SK-N-SH (cell line): Measurements from ENCODE around the gene SGMS2. TPM values are rescaled to one million over a fixed set of nuclear protein-coding genes. Genes with fewer than 3 reads are reported as not detected.

ENCODE experiments used
- CTCF ChIA-PET: fragments of 300-600, 350-600 bp; formaldehyde crosslinking; extraction: SDS; loops from one replicate; lab custom pipeline; 2021; lab: Yijun Ruan, JAX
- POLR2A ChIA-PET: fragments of 350-600 bp; sonication (Branson Sonifier 250); formaldehyde crosslinking; extraction: SDS; loops from one replicate; lab custom pipeline; 2020; ENCODE audit warnings: antibody characterized with exemption, inconsistent platforms; lab: Yijun Ruan, JAX
- DNase-seq: peaks from one replicate; pipeline ENCODE4 v3.0.0; 2012
- H2AFZ ChIP-seq: fragments of 200-600 bp; sonication (generic); 2 replicates; pipeline ENCODE4 v1.8.1; 2016; ENCODE audit warnings: antibody characterized with exemption, mild to moderate bottlenecking, low read depth
- H3F3A ChIP-seq: fragments of 200-600 bp; sonication (generic); replicated peaks from 2 replicates; pipeline ENCODE3; 2016; ENCODE audit warnings: antibody characterized with exemption, mild to moderate bottlenecking; ENCODE audit not compliant: insufficient read depth
- H3K27ac ChIP-seq, 2 experiments: fragments of 200-500 bp in 1 of 2; fragments of 200-600 bp in 1 of 2; sonication (Bioruptor generic) in 1 of 2; sonication (generic), shearing (Covaris generic) in 1 of 2; 2 replicates each; pipeline versions ENCODE4 v1.5.1 to v1.6.1; 2014 to 2016; ENCODE audit warnings: low read depth in 2 of 2, inconsistent platforms in 1 of 2, low read length in 1 of 2, mild to moderate bottlenecking in 1 of 2, mixed read lengths in 1 of 2
- H3K27me3 ChIP-seq: fragments of 200-600 bp; sonication (generic), shearing (Covaris generic); 2 replicates; pipeline ENCODE4 v1.6.1; 2016; ENCODE audit warnings: mixed run types; ENCODE audit not compliant: insufficient read depth
- H3K36me3 ChIP-seq, 2 experiments: fragments of 200-500 bp in 1 of 2; fragments of 200-600 bp in 1 of 2; sonication (Bioruptor generic) in 1 of 2; sonication (generic) in 1 of 2; replicated peaks in 1 of 2; 2 replicates each; pipeline versions ENCODE3 to v1.5.1; 2014 to 2016; ENCODE audit warnings: low read length in 1 of 2, mild to moderate bottlenecking in 1 of 2; ENCODE audit not compliant: insufficient read depth in 2 of 2, control insufficient read depth in 1 of 2
- H3K4me1 ChIP-seq, 2 experiments: fragments of 200-500 bp in 1 of 2; fragments of 200-600 bp in 1 of 2; sonication (Bioruptor generic) in 1 of 2; sonication (generic), shearing (Covaris generic) in 1 of 2; 2 replicates each; pipeline versions ENCODE4 v1.5.1 to v1.6.1; 2014 to 2016; ENCODE audit warnings: low read depth in 1 of 2, low read length in 1 of 2, mixed run types in 1 of 2; ENCODE audit not compliant: insufficient read depth in 2 of 2, control insufficient read depth in 1 of 2
- H3K4me2 ChIP-seq: fragments of 200-600 bp; sonication (generic), shearing (Covaris generic); 2 replicates; pipeline ENCODE4 v1.6.1; 2017; ENCODE audit warnings: mixed run types
- H3K4me3 ChIP-seq, 2 experiments: fragments of 200-500 bp in 1 of 2; fragments of 200-600 bp in 1 of 2; sonication (Bioruptor generic) in 1 of 2; sonication (generic), shearing (Covaris generic) in 1 of 2; 2 replicates each; pipeline versions ENCODE4 v1.5.1 to v1.8.1; 2014 to 2016; ENCODE audit warnings: low read depth in 2 of 2, inconsistent platforms in 1 of 2, low read length in 1 of 2, mild to moderate bottlenecking in 1 of 2, mixed read lengths in 1 of 2, moderate library complexity in 1 of 2
- H3K79me2 ChIP-seq: fragments of 200-600 bp; sonication (generic); 2 replicates; pipeline ENCODE4 v1.8.1; 2017; ENCODE audit warnings: mild to moderate bottlenecking; ENCODE audit not compliant: insufficient read depth
- H3K9ac ChIP-seq: fragments of 200-600 bp; sonication (generic); 2 replicates; pipeline ENCODE4 v1.6.1; 2017; ENCODE audit warnings: mixed run types
- H3K9me2 ChIP-seq: fragments of 200-600 bp; sonication (generic); 2 replicates; pipeline ENCODE4 v1.6.1; 2017; ENCODE audit warnings: mixed run types
- H3K9me3 ChIP-seq: fragments of 200-600 bp; sonication (generic); 2 replicates; pipeline ENCODE4 v1.6.1; 2017; ENCODE audit warnings: mixed run types, mild to moderate bottlenecking, moderate library complexity
- H4K20me1 ChIP-seq: fragments of 200-600 bp; sonication (generic); 2 replicates; pipeline ENCODE4 v1.6.1; 2017; ENCODE audit warnings: mild to moderate bottlenecking, mixed run types; ENCODE audit not compliant: insufficient read depth
- ELF1 ChIP-seq: IDR thresholded peaks from 2 replicates; pipeline ENCODE4 v1.4.0; 2012
- EP300 ChIP-seq, 2 experiments: IDR thresholded peaks; 2 replicates each; pipeline versions ENCODE4 v1.4.0 to v1.6.1; 2012; ENCODE audit warnings: borderline replicate concordance in 1 of 2, low read depth in 1 of 2, low read length in 1 of 2
- FOSL2 ChIP-seq: IDR thresholded peaks from 2 replicates; pipeline ENCODE4 v1.4.0; 2012; ENCODE audit warnings: low read depth, mild to moderate bottlenecking, moderate library complexity, borderline replicate concordance
- FOXJ3 ChIP-seq: sonication (generic); formaldehyde crosslinking; IDR thresholded peaks from 2 replicates; pipeline ENCODE4 v1.5.1; 2020; ENCODE audit warnings: mild to moderate bottlenecking, missing genetic modification reagents
- GATA2 ChIP-seq: sonication (generic); formaldehyde crosslinking; IDR thresholded peaks from 2 replicates; pipeline ENCODE4 v1.5.0; 2020; ENCODE audit warnings: mild to moderate bottlenecking, missing genetic modification reagents
- IRF3 ChIP-seq: fragments of 150-350 bp; IDR thresholded peaks from 2 replicates; pipeline ENCODE4 v1.6.1; 2016; ENCODE audit warnings: mild to moderate bottlenecking, low read depth, low read length
- MEF2A ChIP-seq: IDR thresholded peaks from 2 replicates; pipeline ENCODE4 v1.4.0; 2012; ENCODE audit warnings: low read depth, borderline replicate concordance
- NFIC ChIP-seq: IDR thresholded peaks from 2 replicates; pipeline ENCODE4 v1.4.0; 2012; ENCODE audit warnings: borderline replicate concordance
- NRF1 ChIP-seq: IDR thresholded peaks from 2 replicates; pipeline ENCODE4 v1.6.1; 2012; ENCODE audit warnings: low read depth, mild to moderate bottlenecking, low read length
- RAD21 ChIP-seq: IDR thresholded peaks from 2 replicates; pipeline ENCODE4 v1.6.1; 2012; ENCODE audit warnings: mild to moderate bottlenecking, low read length
- RFX5 ChIP-seq: IDR thresholded peaks from 2 replicates; pipeline ENCODE4 v1.6.1; 2012; ENCODE audit warnings: mild to moderate bottlenecking, improper control_type of control experiment, low read length
- RXRA ChIP-seq: IDR thresholded peaks from 2 replicates; pipeline ENCODE4 v1.4.0; 2012; ENCODE audit warnings: low read depth, mild to moderate bottlenecking, borderline replicate concordance
- SIN3A ChIP-seq: IDR thresholded peaks from 2 replicates; pipeline ENCODE4 v1.6.1; 2012; ENCODE audit warnings: low read depth, mild to moderate bottlenecking, low read length, moderate library complexity, borderline replicate concordance
- TEAD4 ChIP-seq: IDR thresholded peaks from 2 replicates; pipeline ENCODE4 v1.4.0; 2012; ENCODE audit warnings: mild to moderate bottlenecking, borderline replicate concordance; ENCODE audit not compliant: insufficient read depth
- YY1 ChIP-seq: IDR thresholded peaks from 2 replicates; pipeline ENCODE4 v1.4.0; 2012; ENCODE audit warnings: low read depth, mild to moderate bottlenecking
- WGBS: methylation state at CpG from one replicate; pipeline ENCODE4 v1.1.6; 2017; ENCODE audit warnings: low lambda C conversion rate; 5-methylcytosine and 5-hydroxymethylcytosine counted together
- polyA plus RNA-seq, 3 experiments: library from polyadenylated mRNA; depleted of rRNA; stranded (reverse); fragments of >200 nt; gene quantifications; 2 replicates each; pipeline ENCODE4 v1.2.3, GENCODE V29; 2012
- TF ChIP-seq, protein P1 (sequence below): fragments of 150-350 bp; IDR thresholded peaks from 2 replicates; pipeline ENCODE4 v1.6.1; 2017; ENCODE audit warnings: antibody characterized with exemption, low read length, low read depth, borderline replicate concordance
- TF ChIP-seq, protein P2 (sequence below): IDR thresholded peaks from 2 replicates; pipeline ENCODE4 v1.4.0; 2012; ENCODE audit warnings: low read depth

The SGMS2 gene
- polyA plus RNA-seq, 1 of the 3 experiments (the other 2 are of a cell fraction), result 0.82 TPM

DNA sequence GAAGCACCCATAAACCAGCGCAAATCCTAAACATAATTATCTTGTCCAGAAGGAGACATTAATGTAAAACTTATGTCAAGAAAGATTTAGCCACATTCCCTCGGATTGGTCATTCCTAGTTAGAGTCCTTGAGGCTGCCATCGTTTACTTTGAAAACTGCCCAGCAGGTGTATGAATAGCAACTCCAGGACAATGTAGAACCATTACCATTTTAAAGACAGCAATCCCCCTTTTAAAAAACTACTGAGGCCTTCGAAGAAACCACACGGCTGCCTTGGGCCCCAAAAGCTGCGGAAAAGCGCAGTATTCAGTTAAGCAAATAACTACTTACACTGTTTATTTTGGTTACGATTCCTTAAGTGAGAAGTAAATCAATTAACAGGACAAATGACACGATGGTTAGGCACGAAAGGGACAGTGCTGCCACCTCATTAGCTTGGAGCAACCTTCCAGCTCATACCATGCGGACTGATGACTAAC lies 822 bp upstream of the SGMS2 start:
- Histone ChIP-seq H3K9me2 (no peaks in the 10 kb centered on the region), H3K4me2 (peak overlapping the region; percentile 87), H2AFZ (no peak overlapping the region; the same call in 1 of the 2 replicates), H3K9me3 (no peaks in the 10 kb centered on the region), H3K9ac (no peak overlapping the region), H3F3A (peaks cover 5% of the 10 kb centered on the region), H4K20me1 (no peaks in the 10 kb centered on the region), H3K4me3 (peak overlapping the region; percentile 56 to 79), H3K4me1 (peaks cover 0 to 5% of the 10 kb centered on the region in 2 experiments; a peak in 1 of 4 replicates), H3K79me2 (no peaks in the 10 kb centered on the region), H3K27me3 (peaks cover 20% of the 10 kb centered on the region; the same call in 1 of the 2 replicates), H3K36me3 (no peaks in the 10 kb centered on the region), H3K27ac (peak overlapping the region in 1 of 2 experiments; percentile 49; a peak in 1 of 4 replicates)
- TF ChIP-seq, protein P1, sequence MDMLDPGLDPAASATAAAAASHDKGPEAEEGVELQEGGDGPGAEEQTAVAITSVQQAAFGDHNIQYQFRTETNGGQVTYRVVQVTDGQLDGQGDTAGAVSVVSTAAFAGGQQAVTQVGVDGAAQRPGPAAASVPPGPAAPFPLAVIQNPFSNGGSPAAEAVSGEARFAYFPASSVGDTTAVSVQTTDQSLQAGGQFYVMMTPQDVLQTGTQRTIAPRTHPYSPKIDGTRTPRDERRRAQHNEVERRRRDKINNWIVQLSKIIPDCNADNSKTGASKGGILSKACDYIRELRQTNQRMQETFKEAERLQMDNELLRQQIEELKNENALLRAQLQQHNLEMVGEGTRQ, result no peak
- TF ChIP-seq RXRA (no peak), NRF1 (no peak), TEAD4 (no peak), MEF2A (no peak), RAD21 (no peak), GATA2 (no peak), NFIC (no peak), RFX5 (no peak), YY1 (no peak), SIN3A (no peak), EP300 (IDR thresholded peaks at IDR 0.05; ENCODE audit: borderline replicate concordance in 1 of 2, low read depth in 1 of 2, low read length in 1 of 2) (no peak), FOSL2 (no peak), FOXJ3 (CRISPR knock-in tag) (no peak), IRF3 (no peak), ELF1 (no peak)
- TF ChIP-seq, protein P2, sequence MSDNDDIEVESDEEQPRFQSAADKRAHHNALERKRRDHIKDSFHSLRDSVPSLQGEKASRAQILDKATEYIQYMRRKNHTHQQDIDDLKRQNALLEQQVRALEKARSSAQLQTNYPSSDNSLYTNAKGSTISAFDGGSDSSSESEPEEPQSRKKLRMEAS, result no peak
- CTCF ChIA-PET, result no interaction called here
- DNase-seq, result no peak
- WGBS, result 45% methylated on average over 11 of the region's 11 CpGs
- POLR2A ChIA-PET, result no interaction called here
